OCI-LY3 (cell line): ENCODE measurements around the gene NUCKS1.

Experiments used
- H2AFZ ChIP-seq: fragments of 200-600, 300-600 bp; shearing (Covaris generic); 2 replicates; pipeline ENCODE4 v1.6.0; 2014; ENCODE audit warnings: antibody characterized with exemption, low read depth, low read length
- H3K27ac ChIP-seq: fragments of 200-600, 300-600 bp; sonication (generic); 2 replicates; pipeline ENCODE4 v1.5.1; 2014; ENCODE audit warnings: mild to moderate bottlenecking, low read length, moderate library complexity, mixed read lengths
- H3K27me3 ChIP-seq: fragments of 200-600, 300-600 bp; sonication (generic); 2 replicates; pipeline ENCODE4 v1.6.1; 2014; ENCODE audit warnings: low read depth, low read length, mixed read lengths
- H3K36me3 ChIP-seq: fragments of 200-600, 300-600 bp; sonication (generic); replicated peaks from 2 replicates; pipeline ENCODE3; 2014; ENCODE audit warnings: low read depth, low read length, mixed read lengths
- H3K4me1 ChIP-seq: fragments of 300-600, 200-600 bp; sonication (generic); 2 replicates; pipeline ENCODE4 v1.6.1; 2014; ENCODE audit warnings: low read length, mixed read lengths
- H3K4me2 ChIP-seq: fragments of 200-600, 300-600 bp; sonication (generic); 2 replicates; pipeline ENCODE4 v1.6.1; 2014; ENCODE audit warnings: low read length, mixed read lengths
- H3K4me3 ChIP-seq: fragments of 300-600, 200-600 bp; sonication (generic); 2 replicates; pipeline ENCODE4 v1.5.1; 2014; ENCODE audit warnings: antibody characterized with exemption, mild to moderate bottlenecking, low read length, moderate library complexity
- H3K79me2 ChIP-seq: fragments of 300-600, 200-600 bp; shearing (Covaris generic); 2 replicates; pipeline ENCODE4 v1.6.1; 2014; ENCODE audit warnings: mild to moderate bottlenecking, low read length, mixed read lengths
- H3K9ac ChIP-seq: fragments of 300-600, 200-600 bp; shearing (Covaris generic); 2 replicates; pipeline ENCODE4 v1.6.0; 2014; ENCODE audit warnings: mild to moderate bottlenecking, low read length, moderate library complexity
- H3K9me3 ChIP-seq: fragments of 200-600, 300-600 bp; shearing (Covaris generic); 2 replicates; pipeline ENCODE4 v1.6.1; 2014; ENCODE audit warnings: low read length, mixed read lengths; ENCODE audit not compliant: insufficient read depth
- H4K20me1 ChIP-seq: fragments of 200-600, 300-600 bp; sonication (generic); 2 replicates; pipeline ENCODE4 v1.6.1; 2016; ENCODE audit warnings: low read length, mixed read lengths; ENCODE audit not compliant: insufficient read depth
- CTCF ChIP-seq: fragments of 200-600, 300-600 bp; sonication (generic); IDR thresholded peaks from 2 replicates; pipeline ENCODE4 v1.5.1; 2014; ENCODE audit warnings: antibody characterized with exemption, low read length, low read depth
- EZH2phosphoT487 ChIP-seq: fragments of 200-600 bp; shearing (Covaris generic); IDR thresholded peaks from 2 replicates; pipeline ENCODE4 v1.6.1; 2018; ENCODE audit warnings: antibody characterized with exemption, mixed run types, low read depth

NUCKS1 gene

GRCh38 chr1:205714906-205715246, 35.1 kb downstream of the NUCKS1 start:
- no peak overlapping the region for H2AFZ ChIP-seq
- peaks cover 9% of the 10 kb centered on the region; the same call in 1 of the 2 replicates for H4K20me1 ChIP-seq
- peaks cover 20% of the 10 kb centered on the region for H3K79me2 ChIP-seq
- peaks cover 23% of the 10 kb centered on the region; the same call in 1 of the 2 replicates for H3K4me1 ChIP-seq
- TF ChIP-seq EZH2phosphoT487 (no peak), CTCF (no peak)
- H3K9ac ChIP-seq, result no peak overlapping the region
- H3K9me3 ChIP-seq, result no peaks in the 10 kb centered on the region
- no peak overlapping the region for H3K4me2 ChIP-seq
- H3K27ac ChIP-seq, result no peak overlapping the region
- H3K27me3 ChIP-seq, result no peaks in the 10 kb centered on the region
- H3K36me3 ChIP-seq, result peaks cover 86% of the 10 kb centered on the region
- H3K4me3 ChIP-seq, result no peak overlapping the region

GRCh38 chr1:205714190-205714905, 35.6 kb downstream of the NUCKS1 start:
- TF ChIP-seq CTCF (no peak), EZH2phosphoT487 (no peak)
- no peak overlapping the region for H3K4me3 ChIP-seq
- no peak overlapping the region for H3K27ac ChIP-seq
- peaks cover 86% of the 10 kb centered on the region for H3K36me3 ChIP-seq
- peaks cover 23% of the 10 kb centered on the region; the same call in 1 of the 2 replicates for H3K4me1 ChIP-seq
- H3K4me2 ChIP-seq, result no peak overlapping the region
- peaks cover 7% of the 10 kb centered on the region; the same call in 1 of the 2 replicates for H4K20me1 ChIP-seq
- no peak overlapping the region for H3K9ac ChIP-seq
- H3K9me3 ChIP-seq, result no peaks in the 10 kb centered on the region
- peaks cover 16% of the 10 kb centered on the region for H3K79me2 ChIP-seq
- no peak overlapping the region for H2AFZ ChIP-seq
- H3K27me3 ChIP-seq, result no peaks in the 10 kb centered on the region

- no peaks in the 10 kb centered on the region for H3K27me3 ChIP-seq
- peaks cover 20% of the 10 kb centered on the region for H3K4me1 ChIP-seq
- H3K4me2 ChIP-seq, result no peak overlapping the region
- no peak overlapping the region for H3K9ac ChIP-seq
- no peak overlapping the region for H3K4me3 ChIP-seq
- peaks cover 7% of the 10 kb centered on the region; the same call in 1 of the 2 replicates for H4K20me1 ChIP-seq
- TF ChIP-seq EZH2phosphoT487 (no peak), CTCF (peak; percentile 98)
- peak overlapping the region; percentile 29 for H3K27ac ChIP-seq
- H3K36me3 ChIP-seq, result peaks cover 83% of the 10 kb centered on the region
- no peak overlapping the region for H2AFZ ChIP-seq
- no peaks in the 10 kb centered on the region for H3K9me3 ChIP-seq
- peaks cover 6% of the 10 kb centered on the region; the same call in 1 of the 2 replicates for H3K79me2 ChIP-seq
Measured at GRCh38 chr1:205711105-205712048, 38.6 kb downstream of the NUCKS1 start.
